ENCODE measurements around the gene GSG1.
"Not testable (repeated sequence)": the region's sequence is repeated elsewhere in the genome, so short reads cannot be mapped to it uniquely, and the experiment has no call there.

GSG1 gene

DNA sequence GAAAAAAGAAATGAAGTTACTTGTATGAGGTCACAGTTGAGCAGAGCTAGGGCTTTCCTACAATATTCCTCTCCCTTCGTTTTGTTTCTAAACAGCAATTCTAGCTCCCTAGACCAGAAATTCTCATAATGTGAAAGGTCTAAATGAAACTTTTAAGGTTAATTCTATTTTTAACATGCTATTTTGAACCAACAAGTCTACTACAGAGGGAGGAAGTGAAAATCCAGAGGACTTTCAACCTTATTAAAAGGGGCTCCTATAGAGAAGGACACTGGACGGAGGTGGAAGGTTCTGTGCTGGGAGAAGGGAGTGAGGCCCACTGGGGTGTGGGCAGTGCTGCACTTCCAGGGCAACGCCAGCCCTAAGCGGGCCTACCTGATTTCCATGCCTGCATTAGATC is 13.4 kb downstream of the GSG1 start:
- no peak for DNase-seq

DNA sequence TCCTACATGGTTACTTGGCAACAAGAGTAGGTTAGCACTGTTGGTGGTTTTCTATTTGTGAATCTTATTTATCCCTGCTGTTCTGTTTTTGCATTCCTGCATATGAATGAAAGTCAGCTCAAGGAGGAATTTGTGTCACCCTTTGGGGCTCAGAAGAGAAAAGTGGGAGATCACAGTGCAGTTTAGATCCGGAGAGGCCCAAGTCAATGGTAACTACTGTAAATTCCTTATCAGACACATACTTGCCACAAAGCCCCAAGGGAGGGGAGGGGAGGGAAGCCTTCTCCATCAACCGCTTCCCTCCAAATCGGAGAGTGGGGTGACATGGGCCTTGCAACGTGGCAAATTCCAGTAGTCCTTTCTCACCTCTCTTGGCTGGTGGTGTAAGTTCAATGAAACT is 15.0 kb downstream of the GSG1 start:
- DNase-seq = no peak

DNA sequence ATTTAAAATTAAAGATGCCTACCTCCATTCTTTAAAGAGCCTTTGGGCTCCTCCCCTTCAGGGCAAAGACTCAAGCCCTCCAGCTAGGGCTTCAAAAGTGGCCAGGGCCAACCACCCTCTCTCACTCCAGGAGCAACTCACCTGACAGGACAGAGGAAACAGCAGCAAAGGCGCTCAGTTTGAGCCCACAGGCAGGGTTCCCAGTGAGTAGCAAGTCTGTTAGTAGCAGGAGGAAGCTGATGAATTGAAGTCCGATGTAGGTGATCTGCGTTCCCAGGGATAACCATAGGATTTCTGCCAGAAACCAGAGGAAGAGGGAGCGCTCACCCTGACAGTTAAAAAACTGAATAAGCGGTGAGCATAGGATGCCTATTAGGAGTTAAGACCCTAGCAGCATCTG is 15.7 kb downstream of the GSG1 start:
- DNase-seq = no peak

GRCh38 chr12:13085968-13086686 is 17.3 kb downstream of the GSG1 start:
- no peak for DNase-seq

- no peak for DNase-seq
Measured at GRCh38 chr12:13084898-13085640, 18.4 kb downstream of the GSG1 start.

- DNase-seq = not testable (repeated sequence)
Measured at GRCh38 chr12:13083638-13084037, 19.8 kb downstream of the GSG1 start.

DNA sequence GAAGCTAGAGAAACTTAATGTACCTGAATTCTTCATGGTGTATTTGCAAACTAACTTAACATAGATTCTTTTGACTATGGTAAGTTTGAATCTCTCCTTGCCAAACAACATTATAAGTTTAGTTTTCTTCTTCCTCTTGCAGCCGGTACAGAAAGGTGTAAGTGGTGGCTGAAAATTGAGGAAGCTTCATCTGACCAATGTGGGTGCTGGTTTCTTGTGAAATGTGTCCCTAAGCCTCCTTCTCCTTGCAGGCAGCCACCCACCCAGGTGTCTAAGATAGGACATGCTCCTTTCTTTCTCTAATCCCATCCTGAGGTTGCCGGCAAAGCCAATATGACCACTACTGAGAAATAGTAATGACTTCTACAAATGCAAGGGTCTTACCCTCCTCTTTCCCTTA is 20.6 kb downstream of the GSG1 start:
- DNase-seq = no peak

DNA sequence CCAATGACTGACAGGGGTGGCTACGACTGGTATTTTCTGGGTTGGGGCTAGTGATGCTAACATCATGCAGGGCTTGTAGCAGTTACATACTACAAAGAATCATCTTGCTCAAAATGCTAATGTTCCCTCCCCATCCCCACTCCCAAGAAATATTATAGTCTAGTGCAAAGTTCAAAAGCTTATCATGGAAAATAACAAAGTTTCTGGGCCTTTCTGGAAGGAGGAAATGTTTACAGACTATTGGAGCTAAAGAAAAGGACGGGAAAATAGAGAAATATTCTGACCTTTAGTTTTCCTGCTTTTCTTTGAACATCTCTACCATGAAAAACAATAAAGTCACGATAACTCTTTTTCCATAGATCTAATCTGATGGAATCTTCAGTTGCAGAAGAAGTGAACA is 23.2 kb downstream of the GSG1 start:
- DNase-seq = no peak

DNA sequence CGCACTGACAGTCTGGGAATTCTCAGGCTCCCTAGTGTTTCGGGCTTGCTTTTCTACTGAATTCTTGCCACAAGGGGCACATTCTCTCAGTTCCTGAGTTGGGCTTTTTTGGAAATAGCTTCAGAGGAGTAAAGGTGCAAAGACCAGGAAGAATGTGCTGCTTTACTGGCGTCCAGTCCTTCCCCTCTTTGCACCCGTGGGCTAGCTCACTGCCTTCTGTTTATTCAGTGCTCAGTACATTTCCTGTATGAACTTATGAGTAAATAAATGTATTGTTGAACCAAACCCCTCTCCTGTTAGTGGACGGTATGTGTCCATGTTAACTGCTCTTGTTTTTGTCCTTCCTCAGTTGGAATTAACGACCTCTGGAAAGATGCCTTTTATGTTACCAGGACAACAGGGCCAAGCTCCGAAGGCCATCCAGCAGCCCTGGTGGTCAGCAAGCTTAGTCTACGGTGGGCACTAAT is 24.0 kb downstream of the GSG1 start:
- DNase-seq = no peak

- no peak for DNase-seq
Measured at GRCh38 chr12:13075786-13076570, 27.5 kb downstream of the GSG1 start.

DNA sequence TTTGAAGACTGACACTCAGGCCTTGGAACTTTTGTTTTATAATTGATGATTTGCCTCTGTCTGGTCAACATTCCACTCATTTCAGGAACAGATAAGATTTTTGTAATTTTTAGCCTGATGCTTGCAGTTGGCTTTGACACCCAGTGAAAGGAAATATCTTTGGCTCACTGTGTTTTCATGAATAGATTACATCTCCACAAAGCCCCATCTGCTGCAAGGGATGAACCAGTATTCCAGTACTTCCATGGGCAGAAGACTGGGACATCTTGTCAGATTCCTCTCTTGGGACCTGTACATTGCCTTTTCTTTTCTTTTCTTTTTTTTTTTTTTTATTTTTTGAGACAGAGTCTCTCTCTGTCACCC is 28.4 kb downstream of the GSG1 start:
- no peak for DNase-seq

GRCh38 chr12:13074396-13075117 is 28.9 kb downstream of the GSG1 start:
- no peak for DNase-seq

- no peak for DNase-seq
Measured at GRCh38 chr12:13073173-13073572, 30.3 kb downstream of the GSG1 start.

DNA sequence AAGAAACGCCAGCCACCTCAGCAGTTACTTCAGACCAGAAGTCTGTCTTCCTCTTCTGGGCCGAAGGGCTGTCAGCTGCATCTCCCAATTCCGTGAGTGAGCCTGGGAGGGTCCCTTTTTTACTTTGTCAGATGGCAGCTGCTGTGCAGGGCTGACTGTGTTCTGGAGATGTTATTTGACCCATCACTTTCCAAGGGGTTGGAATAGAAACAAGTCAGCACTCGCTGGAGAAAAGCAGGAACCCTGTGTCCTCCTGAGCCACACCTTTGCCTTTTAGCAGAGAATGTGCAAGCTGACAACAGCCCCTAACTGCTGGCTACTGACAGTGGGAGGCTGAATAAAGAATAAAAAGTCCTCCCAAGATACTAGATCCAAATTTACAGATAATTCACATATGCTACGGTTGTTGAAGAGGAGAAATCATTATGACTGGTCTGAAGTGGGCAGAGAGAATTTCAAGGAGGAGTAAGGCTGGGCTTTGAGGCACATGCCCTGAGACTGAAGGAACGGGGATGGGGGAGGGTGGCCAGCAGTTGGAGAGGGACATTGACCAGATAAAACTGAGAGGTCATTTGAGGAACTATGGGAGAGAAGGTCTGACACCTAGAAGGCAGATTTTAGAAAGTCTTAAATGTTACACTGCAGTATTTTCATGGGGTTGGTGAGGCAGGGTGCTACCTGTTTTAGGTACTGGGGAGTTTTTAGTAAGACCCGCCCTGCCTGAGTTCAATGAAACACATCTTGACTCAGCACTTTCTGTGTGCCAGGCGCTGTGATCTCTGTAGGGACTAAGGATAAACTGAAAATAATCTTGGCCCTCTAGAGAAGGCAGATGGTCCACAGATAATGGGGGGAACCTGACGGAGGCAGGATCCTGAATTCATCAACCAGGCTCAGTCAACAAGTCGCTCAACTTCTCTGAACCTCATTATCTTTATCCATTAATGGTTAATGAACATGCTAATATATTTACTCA is 31.9 kb downstream of the GSG1 start:
- peak in 1 of 3 donors; percentile 5 for DNase-seq

DNA sequence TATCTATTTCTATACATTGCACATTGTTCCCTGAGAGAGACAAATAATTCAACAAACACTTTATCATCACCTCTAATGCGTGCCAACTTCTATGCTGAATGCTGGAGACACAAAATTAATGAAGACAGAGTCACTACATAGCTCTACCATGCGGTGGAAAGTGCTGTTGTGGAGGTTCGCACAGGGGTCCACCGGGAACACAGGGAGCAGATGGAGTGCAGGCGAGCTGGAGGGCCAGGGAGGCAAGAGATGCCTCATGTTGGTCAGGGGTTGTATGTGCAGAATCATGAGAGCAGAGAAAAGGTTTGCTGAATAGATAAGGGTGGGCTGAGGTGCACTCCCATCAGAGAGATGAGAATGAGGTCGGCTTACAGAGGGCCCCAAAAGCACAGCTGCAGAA is 34.1 kb downstream of the GSG1 start:
- DNase-seq = no peak

DNA sequence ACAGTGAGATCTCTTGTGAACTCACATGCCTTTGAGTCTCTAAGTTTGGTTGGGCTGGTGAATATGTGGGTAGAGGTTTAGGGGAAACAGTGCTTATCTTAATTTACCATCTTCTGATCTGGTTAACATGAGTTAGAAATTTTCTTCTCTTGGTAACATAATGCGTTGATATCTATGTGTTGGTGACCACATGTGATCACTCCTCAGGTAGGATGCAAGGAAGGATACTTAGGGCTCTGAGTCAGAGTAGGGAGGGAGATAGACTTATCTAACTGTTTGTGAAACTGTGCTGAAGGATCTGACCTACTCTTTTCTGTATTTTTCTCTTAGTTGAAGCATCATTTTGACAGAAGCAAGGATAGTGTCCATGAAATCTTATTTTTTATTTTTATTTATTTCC is 36.1 kb downstream of the GSG1 start:
- no peak for DNase-seq

GRCh38 chr12:13066459-13066858 is 37.0 kb downstream of the GSG1 start:
- no peak for DNase-seq

DNA sequence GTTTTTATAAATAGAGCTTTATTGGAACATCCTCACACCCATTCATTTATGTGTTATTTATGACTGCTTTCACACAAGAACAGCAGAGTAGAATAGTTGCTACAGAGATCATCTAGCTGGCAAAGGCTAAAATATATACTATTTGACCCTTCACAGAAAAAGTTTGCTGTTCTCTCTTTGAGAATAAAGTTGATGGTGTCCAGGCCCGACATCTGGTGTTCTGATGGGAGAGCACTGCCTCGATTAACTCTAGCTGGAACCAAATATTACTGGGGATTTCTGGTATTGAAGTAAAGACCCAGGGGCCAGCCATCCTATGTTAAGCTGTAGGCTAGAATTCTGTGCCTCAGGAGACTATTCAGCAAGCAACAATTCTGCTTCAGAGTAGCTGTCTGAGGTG is 37.5 kb downstream of the GSG1 start:
- no peak for DNase-seq

- DNase-seq = no peak
Measured at GRCh38 chr12:13062669-13063068, 40.8 kb downstream of the GSG1 start.

- DNase-seq = no peak
Measured at GRCh38 chr12:13061377-13061776, 42.1 kb downstream of the GSG1 start.

GRCh38 chr12:13060581-13060980 is 42.9 kb downstream of the GSG1 start:
- peak; percentile 59 to 88 (median 79) for DNase-seq

GRCh38 chr12:13053617-13054016 is 49.9 kb downstream of the GSG1 start:
- not testable (repeated sequence) for DNase-seq
